C4-2B (cell line): ENCODE data around the gene APMAP.

ENCODE experiments used
- CTCF ChIP-seq: fragments of 450-650 bp; conservative IDR thresholded peaks from 2 replicates; pipeline ENCODE4 v1.5.1; 2017; ENCODE audit warnings: mild to moderate bottlenecking
- ZFX ChIP-seq: fragments of 450-650 bp; IDR thresholded peaks from 2 replicates; pipeline ENCODE4 v1.6.1; 2017

GRCh38 chr20:24951536-24952083 is 40.9 kb downstream of the APMAP start:
- no peak for TF ChIP-seq CTCF
- no peak for TF ChIP-seq ZFX
